Measurements from ENCODE around the gene PNRC1.

- TF ChIP-seq CTCF (IDR thresholded peaks at IDR 0.05; ENCODE audit: insufficient read depth, low read length) (no peak), POLR2AphosphoS5 (IDR thresholded peaks at IDR 0.05; ENCODE audit: low read depth) (no peak)
Measured at GRCh38 chr6:89134723-89135122, 54.2 kb downstream of the PNRC1 start.

Measured in HL-60 (cell line).